Caco-2 (cell line): ENCODE data around the gene CHCHD6. TPM values are rescaled to one million over a fixed set of nuclear protein-coding genes. Genes with fewer than 3 reads are reported as not detected.

ENCODE experiments used
- BruUV-seq: library from RNA; stranded (reverse); fragments of 400-500 nt; replicated peaks from 2 replicates; lab custom pipeline; 2021; lab: Mats Ljungman, UMichigan
- CTCF ChIA-PET: fragments of 300-600 bp; sonication (Branson Sonifier 250); formaldehyde crosslinking; loops from one replicate; lab custom pipeline; 2022; ENCODE audit warnings: antibody characterized with exemption; lab: Charles Lee
- POLR2A ChIA-PET: fragments of 300-600 bp; sonication (Branson Sonifier 250); formaldehyde crosslinking; loops from one replicate; lab custom pipeline; 2022; ENCODE audit warnings: antibody characterized with exemption; lab: Charles Lee
- DNase-seq, 2 experiments: peaks; one replicate each; pipeline versions ENCODE4 v3.0.0 to v3.0.0-alpha.2; 2020 to 2022
- H3K27me3 ChIP-seq: replicated peaks from 2 replicates; pipeline ENCODE4 v1.6.0; 2011; ENCODE audit warnings: low read length; ENCODE audit not compliant: control insufficient read depth, insufficient read depth
- H3K36me3 ChIP-seq: 2 replicates; pipeline ENCODE4 v1.5.1; 2011; ENCODE audit warnings: low read length; ENCODE audit not compliant: control insufficient read depth, insufficient read depth
- H3K4me1 ChIP-seq: fragments of 250-450 bp; sonication (Bioruptor Pico); 2 replicates; pipeline ENCODE4 v1.5.1; 2020; ENCODE audit warnings: mild to moderate bottlenecking
- H3K4me3 ChIP-seq: 2 replicates; pipeline ENCODE4 v1.5.1; 2011; ENCODE audit warnings: low read depth, mild to moderate bottlenecking, control low read depth, low read length
- H3K9me3 ChIP-seq: fragments of 250-450 bp; sonication (Bioruptor Pico); 2 replicates; pipeline ENCODE4 v1.5.1; 2020; ENCODE audit warnings: mild to moderate bottlenecking, moderate library complexity
- H3K27ac Mint-ChIP-seq: one replicate; pipeline ENCODE4 v1.8.0; 2022; ENCODE audit warnings: mixed read lengths; ENCODE audit not compliant: unreplicated experiment
- H3K27me3 Mint-ChIP-seq: one replicate; pipeline ENCODE4 v1.8.0; 2022; ENCODE audit warnings: mixed read lengths; ENCODE audit not compliant: insufficient read depth, unreplicated experiment
- H3K36me3 Mint-ChIP-seq: one replicate; pipeline ENCODE4 v1.8.0; 2022; ENCODE audit warnings: mild to moderate bottlenecking, mixed read lengths; ENCODE audit not compliant: insufficient read depth, unreplicated experiment
- H3K4me1 Mint-ChIP-seq: one replicate; pipeline ENCODE4 v1.8.0; 2022; ENCODE audit warnings: low read depth, mixed read lengths; ENCODE audit not compliant: unreplicated experiment
- H3K4me3 Mint-ChIP-seq: one replicate; pipeline ENCODE4 v1.8.0; 2022; ENCODE audit warnings: mild to moderate bottlenecking, moderate library complexity, mixed read lengths; ENCODE audit not compliant: unreplicated experiment
- H3K9me3 Mint-ChIP-seq: one replicate; pipeline ENCODE4 v1.8.0; 2022; ENCODE audit warnings: mixed read lengths; ENCODE audit not compliant: unreplicated experiment
- intact Hi-C: fragments of 100-400 bp; cut with micrococcal nuclease; formaldehyde crosslinking; loops from one replicate; pipeline ENCODE4 v1.10.0; 2022; ENCODE audit not compliant: unreplicated experiment
- total RNA-seq: library from RNA; stranded (reverse); gene quantifications from 2 replicates; pipeline ENCODE4 v1.2.3, GENCODE V29; 2022
- TF ChIP-seq, protein P1 (sequence below), 2 experiments: fragments of 200-600 bp in 1 of 2; IDR thresholded peaks; 1 replicate in 1 of 2; 2 replicates in 1 of 2; pipeline versions ENCODE4 v1.5.1 to v1.8.0; 2011 to 2022; ENCODE audit warnings: antibody characterized with exemption in 1 of 2, control low read depth in 1 of 2, inconsistent platforms in 1 of 2, low read depth in 1 of 2, low read length in 1 of 2, mild to moderate bottlenecking in 1 of 2, moderate library complexity in 1 of 2; ENCODE audit not compliant: insufficient read depth in 1 of 2, severe bottlenecking in 1 of 2, unreplicated experiment in 1 of 2

The CHCHD6 gene
- total RNA-seq, 1 experiment from 2014 or later, result 49.5 TPM

DNA sequence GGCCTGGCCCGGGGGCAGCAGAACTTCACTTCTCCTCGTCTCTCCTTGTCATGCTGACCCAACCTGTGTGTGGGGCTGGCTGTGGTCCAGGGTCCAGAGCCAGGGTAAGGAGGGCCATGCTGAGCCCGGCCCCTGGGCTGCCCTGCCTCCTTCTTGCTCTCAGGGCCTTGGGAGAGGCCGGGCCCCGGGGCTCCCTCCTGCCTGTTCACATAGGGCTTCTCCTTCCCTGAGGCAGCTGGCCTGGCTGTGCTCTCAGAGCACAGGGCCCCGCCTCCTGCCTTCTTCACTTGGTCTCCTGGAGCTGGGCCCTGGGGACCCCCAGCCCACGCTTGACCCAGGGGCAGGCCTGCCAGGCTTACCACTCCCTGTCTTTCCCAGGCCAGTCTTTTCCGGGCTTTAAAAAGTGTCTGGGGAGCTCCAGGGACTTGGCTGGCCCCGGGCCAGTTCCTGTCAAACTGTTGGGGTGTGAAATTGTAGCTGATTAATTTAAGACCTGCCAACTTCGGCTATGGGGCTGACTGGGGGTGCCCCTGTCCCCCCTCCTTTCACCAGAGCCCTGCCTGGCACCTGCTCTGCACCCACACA, 290.7 kb downstream of the CHCHD6 start:
- peaks cover 23% of the 10 kb centered on the region for H3K36me3 Mint-ChIP-seq
- H3K36me3 ChIP-seq, result peaks cover 2% of the 10 kb centered on the region
- no peaks in the 10 kb centered on the region for H3K4me1 ChIP-seq
- no TSS peak for BruUV-seq
- intact Hi-C loops, result no loop called here
- H3K4me1 Mint-ChIP-seq, result no peaks in the 10 kb centered on the region
- TF ChIP-seq, protein P1, sequence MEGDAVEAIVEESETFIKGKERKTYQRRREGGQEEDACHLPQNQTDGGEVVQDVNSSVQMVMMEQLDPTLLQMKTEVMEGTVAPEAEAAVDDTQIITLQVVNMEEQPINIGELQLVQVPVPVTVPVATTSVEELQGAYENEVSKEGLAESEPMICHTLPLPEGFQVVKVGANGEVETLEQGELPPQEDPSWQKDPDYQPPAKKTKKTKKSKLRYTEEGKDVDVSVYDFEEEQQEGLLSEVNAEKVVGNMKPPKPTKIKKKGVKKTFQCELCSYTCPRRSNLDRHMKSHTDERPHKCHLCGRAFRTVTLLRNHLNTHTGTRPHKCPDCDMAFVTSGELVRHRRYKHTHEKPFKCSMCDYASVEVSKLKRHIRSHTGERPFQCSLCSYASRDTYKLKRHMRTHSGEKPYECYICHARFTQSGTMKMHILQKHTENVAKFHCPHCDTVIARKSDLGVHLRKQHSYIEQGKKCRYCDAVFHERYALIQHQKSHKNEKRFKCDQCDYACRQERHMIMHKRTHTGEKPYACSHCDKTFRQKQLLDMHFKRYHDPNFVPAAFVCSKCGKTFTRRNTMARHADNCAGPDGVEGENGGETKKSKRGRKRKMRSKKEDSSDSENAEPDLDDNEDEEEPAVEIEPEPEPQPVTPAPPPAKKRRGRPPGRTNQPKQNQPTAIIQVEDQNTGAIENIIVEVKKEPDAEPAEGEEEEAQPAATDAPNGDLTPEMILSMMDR (IDR thresholded peaks at IDR 0.05; ENCODE audit: insufficient read depth in 1 of 2, low read depth in 1 of 2, low read length in 1 of 2, severe bottlenecking in 1 of 2, unreplicated experiment in 1 of 2), result no peak
- no peaks in the 10 kb centered on the region for H3K27me3 Mint-ChIP-seq
- no peaks in the 10 kb centered on the region for H3K27me3 ChIP-seq
- no peak overlapping the region for H3K4me3 Mint-ChIP-seq
- no peak overlapping the region for H3K27ac Mint-ChIP-seq
- no peaks in the 10 kb centered on the region for H3K9me3 Mint-ChIP-seq
- no peak for DNase-seq
- no peak overlapping the region for H3K4me3 ChIP-seq
- H3K9me3 ChIP-seq, result no peaks in the 10 kb centered on the region
- CTCF ChIA-PET, result no interaction called here
- POLR2A ChIA-PET, result no interaction called here

DNA sequence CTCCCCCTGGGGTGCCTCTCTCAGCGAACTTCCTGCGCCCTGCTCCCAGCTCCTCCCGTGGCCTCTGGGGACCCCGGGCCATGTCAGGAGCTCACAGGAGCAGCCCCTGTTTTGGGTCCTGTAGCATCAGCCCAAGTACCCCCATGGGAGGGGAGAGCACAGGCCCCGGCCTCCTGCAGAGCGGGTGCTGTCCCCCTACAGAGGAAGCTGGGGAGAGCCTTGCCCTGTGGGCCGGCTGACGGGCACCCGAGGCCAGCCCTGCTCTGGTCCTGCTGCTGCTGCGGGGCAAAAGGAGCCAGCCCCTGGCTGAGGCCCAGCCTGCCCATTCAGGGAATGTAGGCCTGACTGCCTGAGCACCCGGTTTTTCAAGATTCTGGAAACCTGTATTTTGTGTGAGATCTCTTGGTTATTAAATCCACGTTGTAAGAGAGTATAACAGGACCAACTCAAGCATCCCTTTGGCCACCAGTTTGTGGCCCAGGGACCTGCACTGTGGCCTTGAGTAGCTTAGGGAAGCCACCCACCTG, 291.3 kb downstream of the CHCHD6 start:
- H3K36me3 ChIP-seq, result no peaks in the 10 kb centered on the region; the same call in 1 of the 2 replicates
- CTCF ChIA-PET, result no interaction called here

GRCh38 chr3:126995926-126996512, 292.0 kb downstream of the CHCHD6 start:
- H3K27me3 ChIP-seq, result no peaks in the 10 kb centered on the region
- TF ChIP-seq, protein P1 (IDR thresholded peaks at IDR 0.05; ENCODE audit: insufficient read depth in 1 of 2, low read depth in 1 of 2, low read length in 1 of 2, severe bottlenecking in 1 of 2, unreplicated experiment in 1 of 2), result no peak
- no peak overlapping the region for H3K4me3 ChIP-seq
- intact Hi-C loops, result no loop called here
- H3K9me3 ChIP-seq, result no peaks in the 10 kb centered on the region
- CTCF ChIA-PET, result interaction anchor here (0.6 to 0.7 kb wide), 2 partner anchors 249 to 399 kb away, joined by 3 read pairs; no protein-coding TSS in a partner anchor
- H3K4me3 Mint-ChIP-seq, result no peak overlapping the region
- POLR2A ChIA-PET, result no interaction called here
- H3K9me3 Mint-ChIP-seq, result no peaks in the 10 kb centered on the region
- H3K27ac Mint-ChIP-seq, result no peak overlapping the region
- no TSS peak for BruUV-seq
- H3K27me3 Mint-ChIP-seq, result no peaks in the 10 kb centered on the region
- H3K36me3 Mint-ChIP-seq, result peaks cover 23% of the 10 kb centered on the region
- H3K4me1 ChIP-seq, result no peaks in the 10 kb centered on the region
- no peaks in the 10 kb centered on the region; the same call in 1 of the 2 replicates for H3K36me3 ChIP-seq
- no peaks in the 10 kb centered on the region for H3K4me1 Mint-ChIP-seq
- no peak for DNase-seq

More for the DNA sequence above, 291.3 kb downstream of the CHCHD6 start:
- Mint-ChIP-seq H3K9me3 (no peaks in the 10 kb centered on the region), H3K4me3 (no peak overlapping the region), H3K27ac (no peak overlapping the region), H3K27me3 (no peaks in the 10 kb centered on the region), H3K36me3 (peaks cover 23% of the 10 kb centered on the region), H3K4me1 (no peaks in the 10 kb centered on the region)
- H3K27me3 ChIP-seq, result no peaks in the 10 kb centered on the region
- no peaks in the 10 kb centered on the region for H3K9me3 ChIP-seq
- no peak for DNase-seq
- POLR2A ChIA-PET, result no interaction called here
- no peak overlapping the region for H3K4me3 ChIP-seq
- H3K4me1 ChIP-seq, result no peaks in the 10 kb centered on the region
- no TSS peak for BruUV-seq
- TF ChIP-seq, protein P1 (IDR thresholded peaks at IDR 0.05; ENCODE audit: insufficient read depth in 1 of 2, low read depth in 1 of 2, low read length in 1 of 2, severe bottlenecking in 1 of 2, unreplicated experiment in 1 of 2), result no peak
- intact Hi-C loops, result no loop called here
